Activated gamma-delta T cell treated with anti-CD3 and anti-CD28 coated beads, Interleukin-2, amount 50 U/mL, for 16 hours (primary cell): ENCODE results near the gene RAB3GAP1.
"Not testable (repeated sequence)": the region's sequence is repeated elsewhere in the genome, so short reads cannot be mapped to it uniquely, and the experiment has no call there.

Experiments
- DNase-seq: peaks from one replicate; pipeline ENCODE4 v3.0.0-alpha.2; 2020; ENCODE audit warnings: low read depth

The RAB3GAP1 gene

GRCh38 chr2:135055182-135055786 is 3.2 kb downstream of the RAB3GAP1 start:
- DNase-seq: no peak

- no peak for DNase-seq
These were observed 4.7 kb downstream of the RAB3GAP1 start for GRCh38 chr2:135056790-135057189.

GRCh38 chr2:135059577-135059976 is 7.5 kb downstream of the RAB3GAP1 start:
- DNase-seq: no peak

- DNase-seq: no peak
These were observed 11.1 kb downstream of the RAB3GAP1 start for GRCh38 chr2:135063210-135063609.

DNA sequence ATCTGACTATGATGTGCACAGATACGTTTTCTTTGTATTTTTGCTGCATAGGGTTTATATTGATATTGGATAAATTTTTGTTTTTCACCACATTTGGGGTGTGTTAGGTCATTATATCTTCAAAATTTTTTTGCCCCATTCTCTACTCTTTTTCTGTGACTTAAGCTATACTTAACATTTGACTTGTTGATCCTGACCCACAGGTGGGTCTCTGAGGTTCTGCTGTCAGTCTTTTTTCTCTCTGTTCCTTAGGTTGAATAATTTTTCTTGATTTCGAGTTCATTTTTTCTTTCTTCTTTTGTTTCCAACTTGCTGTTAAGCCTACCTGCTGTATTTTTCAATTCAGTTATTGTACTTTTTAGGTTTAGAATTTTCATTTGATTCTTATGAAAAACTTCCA is 12.1 kb downstream of the RAB3GAP1 start:
- no peak for DNase-seq

- no peak for DNase-seq
These were observed 14.6 kb downstream of the RAB3GAP1 start for GRCh38 chr2:135066710-135067109.

GRCh38 chr2:135072125-135072997 is 20.3 kb downstream of the RAB3GAP1 start:
- no peak for DNase-seq

GRCh38 chr2:135074216-135074615 is 22.1 kb downstream of the RAB3GAP1 start:
- no peak for DNase-seq

- DNase-seq: no peak
These were observed 24.5 kb downstream of the RAB3GAP1 start for GRCh38 chr2:135076556-135076955.

DNA sequence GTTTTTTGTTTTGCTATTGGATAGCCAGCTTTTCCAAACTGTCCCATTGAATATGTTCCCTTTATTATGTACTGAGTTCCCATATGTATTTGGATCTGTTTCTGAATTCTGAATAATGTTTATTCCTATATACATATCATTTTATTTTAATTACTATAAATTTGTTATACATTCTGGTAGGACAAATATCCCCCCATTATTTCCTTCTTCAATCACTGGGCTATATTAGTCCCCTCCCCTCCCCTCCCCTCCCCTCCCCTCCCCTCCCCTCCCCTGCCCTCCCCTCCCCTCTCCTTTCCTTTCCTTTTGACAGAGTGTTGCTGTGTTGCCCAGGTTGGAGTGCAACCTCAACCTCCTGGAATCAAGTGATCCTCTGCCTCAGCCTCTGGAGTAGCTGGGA is 26.3 kb downstream of the RAB3GAP1 start:
- DNase-seq: no peak

- no peak for DNase-seq
These were observed 34.1 kb downstream of the RAB3GAP1 start for GRCh38 chr2:135086222-135086621.

- DNase-seq: not testable (repeated sequence)
These were observed 37.5 kb downstream of the RAB3GAP1 start for GRCh38 chr2:135089597-135089996.

- DNase-seq: no peak
These were observed 39.6 kb downstream of the RAB3GAP1 start for GRCh38 chr2:135091681-135092080.

GRCh38 chr2:135093193-135093592 is 41.1 kb downstream of the RAB3GAP1 start:
- DNase-seq: no peak

GRCh38 chr2:135093670-135094330 is 41.7 kb downstream of the RAB3GAP1 start:
- DNase-seq: no peak

GRCh38 chr2:135094508-135094907 is 42.4 kb downstream of the RAB3GAP1 start:
- DNase-seq: no peak

DNA sequence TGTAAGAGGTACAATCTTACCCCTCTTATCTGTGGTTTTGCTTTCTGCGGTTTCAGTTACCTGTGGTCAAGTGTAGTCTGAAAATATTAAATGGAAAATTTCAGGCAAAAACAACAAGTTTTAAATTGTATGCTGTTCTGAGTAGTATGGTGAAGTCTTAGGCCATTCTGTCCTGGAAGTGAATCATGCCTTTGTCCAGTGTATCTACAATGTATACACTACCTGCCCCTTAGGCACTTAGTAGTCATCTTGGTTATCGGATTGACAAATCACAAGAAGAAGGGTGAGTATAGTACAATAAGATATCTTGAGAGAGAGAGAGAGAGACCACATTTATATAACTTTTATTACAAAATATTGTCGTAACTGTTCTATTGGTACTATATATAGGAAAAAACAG is 43.5 kb downstream of the RAB3GAP1 start:
- no peak for DNase-seq

DNA sequence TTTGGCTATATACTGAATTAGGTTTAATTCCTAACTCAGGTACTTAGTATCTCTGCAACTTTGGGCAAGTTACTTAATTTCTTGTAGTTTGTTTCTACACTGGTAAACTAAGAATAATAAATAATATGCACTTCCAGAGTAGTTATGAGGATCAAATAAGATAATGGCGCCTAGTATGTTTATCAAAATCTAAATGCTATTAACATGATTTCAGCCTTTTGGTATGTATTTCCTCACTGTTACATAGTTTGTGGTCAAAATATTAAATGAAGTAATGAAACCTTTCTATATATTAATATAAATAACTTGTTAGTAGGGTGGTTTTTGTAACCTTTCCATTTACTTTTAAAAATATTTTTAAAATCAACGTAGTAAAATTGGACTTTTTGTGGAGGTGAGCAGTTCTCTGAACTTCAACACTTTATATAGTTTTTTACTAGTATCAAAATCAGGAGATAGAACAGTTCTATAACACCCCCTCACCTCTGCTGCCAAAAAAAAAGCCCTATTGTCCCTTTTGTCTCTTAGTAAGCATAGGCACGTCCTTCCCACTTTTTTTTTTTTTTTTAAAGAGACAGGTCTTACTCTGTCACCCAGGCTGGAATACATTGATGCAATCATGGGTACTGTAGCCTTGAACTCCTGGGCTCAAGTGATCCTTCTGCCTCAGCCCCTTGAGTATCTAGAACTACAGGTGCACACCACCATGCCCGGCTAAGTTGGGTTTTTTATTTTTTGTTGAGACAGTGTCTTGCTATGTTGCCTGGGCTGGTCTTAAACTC is 44.8 kb downstream of the RAB3GAP1 start:
- DNase-seq: no peak

DNA sequence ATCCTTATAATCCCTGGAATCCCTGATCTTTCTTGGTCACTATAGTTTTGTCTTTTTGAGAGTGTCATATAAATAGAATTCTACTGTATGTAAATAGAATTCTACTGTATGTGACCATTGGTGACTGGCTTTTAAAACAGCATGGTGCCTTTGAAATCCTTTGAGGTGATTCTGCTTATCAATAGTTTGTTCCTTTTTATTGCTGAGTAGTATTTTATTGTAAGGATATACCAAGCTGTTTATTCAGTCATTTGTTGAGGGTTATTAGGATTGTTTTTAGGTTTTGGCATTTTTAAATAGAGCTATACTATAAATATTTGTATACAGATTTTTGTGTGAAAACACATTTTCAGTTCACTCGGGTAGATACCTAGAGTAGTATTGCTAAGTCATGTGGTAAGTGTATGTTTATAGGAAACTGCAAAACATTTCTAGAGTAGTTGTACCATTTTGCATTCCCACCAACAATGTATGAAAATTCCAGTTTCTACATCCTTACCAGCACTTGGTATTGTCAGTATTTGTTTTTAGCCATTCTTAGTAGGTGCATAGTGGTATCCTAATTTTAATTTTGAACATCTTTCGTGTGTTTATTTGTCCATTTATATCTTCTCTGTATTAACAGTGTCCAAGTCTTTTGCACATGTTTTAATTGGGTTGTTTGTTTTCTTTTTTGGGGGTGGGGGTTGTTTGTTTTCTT is 45.6 kb downstream of the RAB3GAP1 start:
- DNase-seq: no peak

DNA sequence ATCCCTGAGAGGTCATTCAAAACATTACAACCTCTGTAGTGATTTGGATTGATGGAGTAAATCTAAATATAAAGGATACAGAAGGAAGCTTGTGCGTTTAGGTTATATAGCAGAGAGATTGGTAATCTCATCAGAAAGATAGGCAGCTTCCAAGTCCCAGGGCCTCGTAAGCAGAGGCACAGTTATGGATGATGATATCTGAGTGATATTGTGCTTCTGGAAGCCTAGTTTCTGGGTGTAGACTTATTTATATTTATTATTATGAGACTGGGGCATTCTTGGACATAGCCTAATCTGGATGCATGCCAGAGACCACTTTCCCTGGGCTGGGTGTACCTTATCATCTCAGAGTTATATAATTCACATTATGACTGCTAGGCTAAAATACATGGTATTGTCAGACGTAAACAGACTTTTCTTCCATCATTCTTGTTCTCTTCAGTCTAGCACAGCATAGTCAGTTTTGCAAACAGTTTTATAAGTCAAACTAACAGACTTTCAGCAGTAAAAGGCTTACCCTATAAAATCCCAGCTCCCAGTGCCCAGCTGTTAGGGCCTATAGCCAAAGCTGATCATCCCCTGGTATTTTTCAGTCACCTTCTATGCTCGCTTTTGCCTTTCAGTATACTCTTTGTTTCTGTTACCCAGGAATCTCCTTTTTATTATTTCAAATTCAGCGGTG is 47.9 kb downstream of the RAB3GAP1 start:
- DNase-seq: no peak

DNA sequence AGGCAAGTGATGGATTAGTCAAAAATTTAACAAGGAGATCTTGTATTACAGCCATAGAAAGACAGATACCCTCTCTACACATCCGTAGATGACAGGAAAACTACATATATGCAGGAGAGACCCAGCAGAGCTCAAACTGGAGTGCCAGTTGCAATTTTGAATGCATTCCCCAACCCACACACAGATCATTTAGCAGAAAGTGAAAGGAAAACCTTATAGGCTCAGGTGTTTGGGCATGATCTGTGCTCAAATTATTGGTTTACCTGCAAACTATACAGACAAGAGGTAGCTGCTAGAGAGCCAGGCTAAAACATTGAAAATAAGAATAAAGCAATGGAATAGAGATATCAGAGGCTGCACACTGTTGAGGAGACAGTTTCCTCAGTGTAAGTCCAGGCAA is 51.8 kb downstream of the RAB3GAP1 start:
- DNase-seq: no peak
